GM18909 (cell line): Measurements from ENCODE around the gene AAMP.
"Not testable (repeated sequence)": the region's sequence is repeated elsewhere in the genome, so short reads cannot be mapped to it uniquely, and the experiment has no call there.

Experiments
- ATAC-seq: cut with Tn5 transposase; IDR thresholded peaks from one replicate; pipeline ENCODE4 v1.9.1; 2021; ENCODE audit warnings: mild to moderate bottlenecking; ENCODE audit not compliant: unreplicated experiment, poor library complexity

The AAMP gene

DNA sequence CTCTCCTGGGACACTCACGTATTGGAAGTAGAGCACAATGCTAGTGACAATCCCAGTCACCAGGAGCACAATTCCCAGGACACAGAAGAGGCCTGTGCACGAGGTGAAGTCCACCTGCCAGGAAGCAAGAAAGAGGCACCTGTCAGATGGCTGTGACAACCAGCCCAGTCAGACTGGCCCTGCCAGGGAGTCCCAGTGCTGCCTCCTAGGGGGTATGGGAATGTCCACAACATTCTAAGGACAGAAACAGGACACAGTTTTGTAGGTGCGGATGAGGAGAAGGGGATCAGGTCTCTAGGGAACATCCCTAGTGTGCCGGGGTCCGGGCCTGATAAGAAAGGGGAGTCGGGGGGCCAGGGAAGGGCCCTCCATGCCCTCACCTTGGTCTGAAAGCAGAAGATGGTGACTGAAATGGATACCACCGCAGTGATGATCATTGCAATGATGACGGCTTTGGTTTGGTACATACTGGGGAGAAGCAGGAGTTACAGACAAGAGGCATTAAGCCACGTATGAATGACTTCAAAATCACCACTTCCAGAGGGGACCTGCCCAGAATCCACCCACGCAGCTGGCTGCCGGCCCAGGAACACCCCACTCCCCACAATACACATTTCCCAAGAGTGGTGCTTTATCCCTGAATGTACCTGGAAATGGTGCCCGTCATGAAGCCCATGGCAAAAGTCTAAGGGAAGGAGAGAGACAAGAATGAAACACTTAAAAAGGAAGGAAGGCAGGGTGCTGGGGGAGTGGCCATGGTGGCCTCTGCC, 7.2 kb upstream of the AAMP start:
- no peak for ATAC-seq

DNA sequence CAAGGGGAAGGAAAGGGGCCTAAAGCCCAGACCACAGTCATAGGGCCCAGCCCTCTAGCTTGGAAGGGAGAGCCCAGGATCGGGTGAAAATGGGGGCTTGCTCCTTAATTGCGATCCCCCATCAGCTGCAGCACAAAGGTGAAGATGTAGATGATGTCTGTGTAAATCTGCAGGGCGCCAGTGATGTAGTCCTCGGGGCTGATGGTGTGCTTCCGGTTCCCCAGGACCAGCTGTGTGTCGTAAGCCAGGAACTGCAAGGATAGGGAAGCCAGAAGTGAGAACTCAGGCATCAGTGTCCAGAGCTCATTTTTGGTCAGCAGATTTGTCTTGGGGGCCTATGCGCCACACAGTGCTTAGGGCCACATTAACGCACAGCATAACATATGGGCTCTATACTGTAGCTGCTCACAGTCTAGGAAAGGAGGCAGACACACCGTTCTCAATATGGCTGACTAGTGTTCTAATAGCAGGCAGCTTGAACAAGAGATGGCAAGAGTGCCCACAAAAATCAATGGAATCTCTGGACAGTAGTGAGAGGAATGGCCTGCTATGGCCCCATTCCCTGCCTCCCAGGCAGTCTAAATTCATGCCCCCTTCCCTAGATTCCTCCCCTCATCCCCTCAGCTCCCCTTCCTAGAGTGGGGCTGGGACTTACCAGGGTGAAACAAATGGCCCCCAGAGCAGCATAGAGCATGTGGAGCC, 5.6 kb upstream of the AAMP start:
- ATAC-seq: no peak

DNA sequence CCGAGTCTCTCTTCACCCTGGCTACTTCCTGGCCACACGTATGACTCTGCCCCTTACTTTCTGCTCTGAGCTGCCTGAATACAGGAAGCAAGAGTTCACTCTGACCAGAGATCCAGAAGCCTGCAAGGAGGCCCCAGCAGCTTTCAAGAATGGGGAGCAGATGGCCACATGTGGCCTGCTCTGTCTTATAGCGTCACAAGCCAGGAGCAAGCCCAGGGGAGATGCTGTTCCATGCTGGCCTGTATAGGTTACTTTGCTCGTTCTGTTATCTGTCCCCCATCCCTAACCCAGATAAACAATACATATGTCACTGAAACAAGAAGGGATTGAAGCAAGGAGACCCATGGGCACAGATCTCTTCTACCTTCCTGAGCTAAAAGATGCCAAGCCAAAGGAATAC, 4.6 kb upstream of the AAMP start:
- no peak for ATAC-seq

GRCh38 chr2:218273908-218274249, 3.9 kb upstream of the AAMP start:
- no peak for ATAC-seq

DNA sequence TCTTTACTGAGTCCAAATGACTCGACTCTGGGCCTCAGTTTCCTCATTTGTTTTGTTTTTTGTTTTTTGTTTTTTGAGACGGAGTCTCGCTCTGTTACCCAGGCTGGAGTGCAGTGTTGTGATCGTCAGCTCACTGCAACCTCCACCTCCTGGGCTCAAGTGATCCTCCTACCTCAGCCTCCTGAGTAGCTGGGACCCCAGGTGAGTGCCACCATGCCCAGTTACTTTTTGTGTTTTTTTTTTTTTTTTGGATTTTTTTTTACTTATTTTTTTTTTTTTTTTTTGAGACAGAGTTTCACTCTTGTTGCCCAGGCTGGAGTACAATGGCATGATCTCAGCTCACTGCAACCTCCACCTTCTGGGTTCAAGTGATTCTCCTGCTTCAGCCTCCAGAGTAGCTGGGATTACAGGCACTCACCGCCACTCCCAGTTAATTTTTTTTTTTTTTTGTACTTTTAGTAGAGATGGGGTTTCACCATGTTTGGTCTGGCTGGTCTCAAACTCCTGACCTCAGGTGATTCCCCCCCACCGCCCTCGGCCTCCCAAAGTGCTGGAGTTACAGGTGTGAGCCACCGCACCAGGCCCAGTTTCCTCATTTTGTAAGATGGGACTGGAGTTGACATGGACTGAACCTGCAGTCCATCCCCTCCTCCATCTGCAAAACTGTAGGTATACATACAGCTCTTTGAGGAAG, 3.4 kb upstream of the AAMP start:
- not testable (repeated sequence) for ATAC-seq

GRCh38 chr2:218272531-218273212, 2.7 kb upstream of the AAMP start:
- ATAC-seq: no peak

GRCh38 chr2:218271865-218272530, 2.1 kb upstream of the AAMP start:
- no peak for ATAC-seq

- no peak for ATAC-seq
Measured at GRCh38 chr2:218271487-218271797, 1.5 kb upstream of the AAMP start.

- ATAC-seq: no peak
Measured at GRCh38 chr2:218270721-218271486, 967 bp upstream of the AAMP start.

- no peak for ATAC-seq
Measured at GRCh38 chr2:218267259-218267658, 2.7 kb downstream of the AAMP start.

GRCh38 chr2:218266316-218266979, 3.5 kb downstream of the AAMP start:
- ATAC-seq: no peak

DNA sequence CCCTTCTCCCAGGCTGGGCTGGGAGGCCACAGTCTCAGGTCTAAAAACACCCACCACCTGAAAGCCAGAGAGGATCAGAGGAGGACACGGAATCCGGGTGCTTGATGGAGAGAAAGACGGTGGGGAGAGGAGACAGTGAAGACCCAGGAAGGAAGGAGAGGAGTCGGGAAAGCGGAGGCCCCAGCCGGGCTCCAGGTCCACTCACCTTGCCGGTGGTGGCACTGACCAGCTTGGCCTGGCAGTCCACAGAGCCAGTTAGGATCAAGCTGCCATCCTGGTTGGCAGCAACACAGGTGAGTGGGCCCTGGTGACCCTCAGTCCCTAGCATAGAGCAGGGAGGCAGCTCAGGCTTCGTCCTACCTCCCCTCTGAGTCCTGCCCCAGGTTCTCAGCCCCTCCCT, 4.3 kb downstream of the AAMP start:
- ATAC-seq: no peak

DNA sequence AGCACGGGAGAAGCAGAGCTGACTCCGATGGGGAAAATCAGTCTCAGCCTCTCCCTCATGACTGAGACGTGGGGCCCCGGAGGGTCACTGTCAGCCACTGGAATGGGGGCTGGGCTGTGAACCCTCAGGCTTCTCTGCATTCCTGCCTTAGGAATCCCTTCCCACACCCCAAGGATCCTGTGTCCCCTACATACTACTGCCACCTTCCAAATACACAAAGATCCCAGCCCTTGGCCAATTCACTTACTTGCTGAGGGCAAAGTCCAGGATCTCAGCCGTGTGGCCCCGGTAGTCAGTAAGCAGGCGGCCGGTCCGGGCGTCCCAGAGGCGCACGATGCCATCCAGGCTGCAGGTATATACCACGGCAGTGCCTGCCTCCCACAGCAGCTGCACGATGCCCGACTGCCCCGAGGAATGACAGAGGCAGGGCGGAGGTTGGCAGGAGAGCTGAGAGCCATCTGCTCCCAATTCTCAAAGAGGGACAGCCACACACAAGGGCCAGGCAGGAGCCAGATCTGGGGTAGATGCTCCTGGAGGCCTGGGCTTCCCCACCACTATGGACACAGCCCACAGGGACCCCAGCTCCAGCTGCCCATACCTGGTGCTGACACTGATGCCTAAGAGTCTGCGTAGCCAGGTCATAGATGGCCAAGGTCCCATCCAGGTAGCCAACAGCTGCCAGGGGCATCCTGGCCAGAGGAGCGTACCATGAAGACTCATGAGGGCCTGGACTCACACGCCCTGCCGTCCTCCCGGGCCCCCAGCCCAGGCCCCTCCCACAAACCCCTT, 5.0 kb downstream of the AAMP start:
- ATAC-seq: no peak

DNA sequence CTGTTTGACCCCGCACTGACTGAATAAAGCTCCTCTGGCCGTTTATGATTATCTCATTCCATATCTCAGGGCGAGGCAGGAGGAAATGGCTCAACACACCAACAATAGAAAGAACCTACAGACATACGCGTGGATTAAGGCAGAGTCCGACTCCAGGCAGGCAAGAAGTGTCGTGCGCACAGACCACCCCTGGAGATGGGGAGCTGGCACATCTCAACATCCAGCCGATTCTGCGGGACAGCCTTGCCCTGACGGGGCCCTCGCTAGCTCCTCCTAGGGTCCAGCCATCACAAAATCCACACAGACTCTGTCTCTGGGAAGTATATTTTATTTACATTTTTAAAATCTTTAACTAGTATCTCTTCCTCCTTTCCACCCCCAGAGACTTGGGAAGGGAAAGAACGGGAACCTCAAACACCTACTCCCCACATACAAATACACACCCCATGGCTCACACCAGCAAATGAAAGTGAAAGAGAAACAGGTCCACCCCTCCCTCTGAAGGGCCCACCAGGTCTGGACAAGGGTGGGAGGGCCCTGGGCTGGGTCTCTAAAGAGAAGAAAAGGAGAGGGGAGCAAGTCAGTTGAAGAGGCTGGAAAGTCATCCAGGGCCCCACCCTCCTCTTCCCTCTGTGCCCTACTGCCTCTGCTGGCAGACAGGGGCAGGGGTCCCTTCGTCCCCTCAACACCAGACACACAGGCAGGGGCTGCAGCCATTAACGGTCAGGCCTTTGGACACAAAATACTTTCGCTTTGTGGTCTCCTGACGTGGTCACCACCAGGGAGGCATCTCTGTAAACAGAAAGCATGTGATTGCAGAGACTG, 5.9 kb downstream of the AAMP start:
- no peak for ATAC-seq

- ATAC-seq: no peak
Measured at GRCh38 chr2:218262631-218263586, 7.0 kb downstream of the AAMP start.

DNA sequence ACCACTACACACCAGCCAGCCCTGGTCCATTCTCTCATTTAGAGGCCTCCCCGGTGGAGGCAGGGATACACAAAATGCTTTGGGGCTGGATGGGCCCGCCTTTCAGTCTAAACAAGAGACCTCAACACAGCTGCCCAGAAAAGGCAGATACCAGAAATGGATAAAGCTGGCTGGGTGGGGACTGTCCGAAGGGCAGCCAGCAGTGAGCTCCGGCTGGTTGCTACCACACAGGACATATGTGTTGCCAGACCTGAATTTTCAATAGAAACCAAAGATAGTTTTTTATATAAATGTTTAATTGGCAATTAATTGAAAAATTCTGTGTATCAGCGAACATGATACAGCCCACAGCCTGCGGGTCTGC, 7.7 kb downstream of the AAMP start:
- ATAC-seq: no peak
